Dedifferentiated amniotic fluid mesenchymal stem cell (primary cell): Measurements from ENCODE around the gene VDAC1.
"Not testable (repeated sequence)": the region's sequence is repeated elsewhere in the genome, so short reads cannot be mapped to it uniquely, and the experiment has no call there.

ENCODE experiments used
- DNase-seq: peaks from one replicate; pipeline ENCODE4 v3.0.0-alpha.2; 2016; ENCODE audit errors: extremely low spot score

VDAC1 gene

GRCh38 chr5:133967698-133968203 is 37.0 kb downstream of the VDAC1 start:
- DNase-seq = no peak

GRCh38 chr5:133967124-133967523 is 37.7 kb downstream of the VDAC1 start:
- DNase-seq = no peak

- no peak for DNase-seq
Observed at GRCh38 chr5:133966090-133966489, 38.7 kb downstream of the VDAC1 start.

- DNase-seq = no peak
Observed at GRCh38 chr5:133963493-133964128, 41.2 kb downstream of the VDAC1 start.

- no peak for DNase-seq
Observed at GRCh38 chr5:133962801-133963476, 41.8 kb downstream of the VDAC1 start.

GRCh38 chr5:133962131-133962530 is 42.6 kb downstream of the VDAC1 start:
- DNase-seq = no peak

- no peak for DNase-seq
Observed at GRCh38 chr5:133959643-133960042, 45.1 kb downstream of the VDAC1 start.

- DNase-seq = no peak
Observed at GRCh38 chr5:133957591-133957990, 47.2 kb downstream of the VDAC1 start.

GRCh38 chr5:133957080-133957479 is 47.7 kb downstream of the VDAC1 start:
- DNase-seq = no peak

- DNase-seq = not testable (repeated sequence)
Observed at GRCh38 chr5:133956196-133956595, 48.6 kb downstream of the VDAC1 start.

- no peak for DNase-seq
Observed at GRCh38 chr5:133953568-133954145, 51.1 kb downstream of the VDAC1 start.

GRCh38 chr5:133952729-133953567 is 51.8 kb downstream of the VDAC1 start:
- peak; percentile 71 for DNase-seq

- DNase-seq = no peak
Observed at GRCh38 chr5:133950821-133951612, 53.8 kb downstream of the VDAC1 start.

GRCh38 chr5:133948721-133949120 is 56.1 kb downstream of the VDAC1 start:
- no peak for DNase-seq

- DNase-seq = no peak
Observed at GRCh38 chr5:133947431-133947841, 57.3 kb downstream of the VDAC1 start.

- DNase-seq = no peak
Observed at GRCh38 chr5:133945568-133945967, 59.2 kb downstream of the VDAC1 start.

GRCh38 chr5:133944263-133945185 is 60.3 kb downstream of the VDAC1 start:
- DNase-seq = no peak

- DNase-seq = no peak
Observed at GRCh38 chr5:133943475-133943817, 61.3 kb downstream of the VDAC1 start.

GRCh38 chr5:133942614-133943474 is 61.9 kb downstream of the VDAC1 start:
- DNase-seq = no peak
